ENCODE data around the gene UBE4B. TPM values are rescaled to one million over a fixed set of nuclear protein-coding genes. Genes with fewer than 3 reads are reported as not detected.

UBE4B gene
- total RNA-seq, 1 experiment from 2014 or later, result 80.8 TPM

DNA sequence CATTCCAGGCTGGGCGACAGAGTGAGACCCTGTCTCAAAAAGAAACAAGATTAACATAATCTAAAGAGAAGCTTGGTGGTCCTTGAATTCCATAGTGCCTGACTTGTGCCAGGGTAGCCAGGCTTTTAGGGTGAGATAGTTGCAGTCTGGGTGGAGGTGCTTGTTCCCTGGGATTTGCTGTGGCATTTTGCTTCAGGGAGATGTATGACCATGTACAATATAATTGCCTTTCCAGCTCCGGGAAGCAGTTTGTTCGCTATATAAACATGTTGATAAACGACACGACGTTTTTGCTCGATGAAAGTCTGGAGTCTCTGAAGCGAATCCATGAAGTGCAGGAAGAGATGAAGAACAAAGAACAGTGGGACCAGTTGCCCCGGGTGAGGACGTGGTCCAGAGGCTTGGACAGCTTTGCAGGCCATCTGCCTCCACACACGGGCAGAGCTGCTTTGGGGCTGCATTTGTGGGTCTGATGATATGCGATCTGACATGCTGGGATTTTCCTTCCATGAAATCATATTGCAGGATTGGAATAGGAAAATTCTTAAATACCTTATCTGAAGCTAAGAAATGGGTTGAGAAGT is 128.2 kb downstream of the UBE4B start:
- ChIA-PET POLR2A (no interaction called here), CTCF (interaction anchor here (0.8 kb wide), 1 partner anchor 9 kb away, joined by 3 read pairs; no protein-coding TSS in a partner anchor)
- Mint-ChIP-seq H3K36me3 (peaks cover 35% of the 10 kb centered on the region), H3K4me3 (no peak overlapping the region), H3K27me3 (ENCODE audit: low read depth) (no peaks in the 10 kb centered on the region), H3K9me3 (no peaks in the 10 kb centered on the region), H3K4me1 (no peaks in the 10 kb centered on the region), H3K27ac (peak overlapping the region; percentile 44; the same call in 1 of the 2 replicates)
- no peak for ATAC-seq
- no peak for TF ChIP-seq ZNF138 (CRISPR knock-in tag; conservative IDR thresholded peaks at IDR 0.05)
- no peak for TF ChIP-seq CREM (CRISPR knock-in tag; IDR thresholded peaks at IDR 0.05)
- DNase-seq (ENCODE audit: low spot score), result no peak

DNA sequence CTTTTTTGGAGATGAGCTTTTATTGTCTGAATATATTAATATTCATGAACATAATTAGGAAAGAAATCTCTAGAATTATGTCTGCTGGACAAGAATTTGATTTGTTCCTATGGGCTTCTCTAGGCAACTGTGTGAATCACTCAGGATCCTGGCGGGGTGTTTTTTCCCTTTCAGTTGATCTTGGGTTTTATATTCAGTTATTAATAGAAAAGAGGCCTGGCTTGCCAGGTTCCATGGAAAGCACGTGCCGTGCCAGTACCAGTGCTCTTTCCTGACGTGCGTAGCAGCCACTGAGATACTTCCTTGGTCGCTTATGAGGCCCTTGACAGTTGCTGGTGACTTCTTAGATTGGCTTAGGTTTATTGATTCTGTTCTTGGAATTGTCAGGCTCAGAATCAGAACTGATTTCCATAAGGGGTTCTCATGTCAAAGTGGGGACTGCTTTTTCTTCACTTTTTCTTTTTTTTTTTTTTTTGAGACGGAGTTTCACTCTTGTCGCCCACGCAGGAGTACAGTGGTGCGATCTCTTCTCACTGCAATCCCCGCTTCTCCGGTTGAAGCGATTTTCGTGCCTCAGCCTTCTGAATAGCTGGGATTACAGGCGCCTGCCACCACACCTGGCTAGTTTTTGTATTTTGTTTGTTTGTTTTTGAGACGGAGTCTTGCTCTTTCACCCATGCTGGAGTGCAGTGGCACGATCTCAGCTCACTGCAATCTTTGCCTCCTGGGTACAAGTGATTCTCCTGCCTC is 129.0 kb downstream of the UBE4B start:
- H3K36me3 Mint-ChIP-seq, result peaks cover 38% of the 10 kb centered on the region
- no peaks in the 10 kb centered on the region for H3K9me3 Mint-ChIP-seq
- ATAC-seq (no peak), DNase-seq (ENCODE audit: low spot score) (no peak)
- TF ChIP-seq TEAD4 (CRISPR knock-in tag; IDR thresholded peaks at IDR 0.05) (no peak), ZSCAN18 (CRISPR knock-in tag; IDR thresholded peaks at IDR 0.05) (no peak), GABPB1 (CRISPR knock-in tag; IDR thresholded peaks at IDR 0.05) (no peak), JAZF1 (CRISPR knock-in tag; IDR thresholded peaks at IDR 0.05) (no peak), ZNF232 (CRISPR knock-in tag; IDR thresholded peaks at IDR 0.05) (no peak), IRF2 (CRISPR knock-in tag; IDR thresholded peaks at IDR 0.05; ENCODE audit: borderline replicate concordance, low read depth) (no peak), ZNF121 (CRISPR knock-in tag; IDR thresholded peaks at IDR 0.05) (no peak), MXD4 (CRISPR knock-in tag; IDR thresholded peaks at IDR 0.05; ENCODE audit: borderline replicate concordance) (no peak)
- TF ChIP-seq, protein P1, sequence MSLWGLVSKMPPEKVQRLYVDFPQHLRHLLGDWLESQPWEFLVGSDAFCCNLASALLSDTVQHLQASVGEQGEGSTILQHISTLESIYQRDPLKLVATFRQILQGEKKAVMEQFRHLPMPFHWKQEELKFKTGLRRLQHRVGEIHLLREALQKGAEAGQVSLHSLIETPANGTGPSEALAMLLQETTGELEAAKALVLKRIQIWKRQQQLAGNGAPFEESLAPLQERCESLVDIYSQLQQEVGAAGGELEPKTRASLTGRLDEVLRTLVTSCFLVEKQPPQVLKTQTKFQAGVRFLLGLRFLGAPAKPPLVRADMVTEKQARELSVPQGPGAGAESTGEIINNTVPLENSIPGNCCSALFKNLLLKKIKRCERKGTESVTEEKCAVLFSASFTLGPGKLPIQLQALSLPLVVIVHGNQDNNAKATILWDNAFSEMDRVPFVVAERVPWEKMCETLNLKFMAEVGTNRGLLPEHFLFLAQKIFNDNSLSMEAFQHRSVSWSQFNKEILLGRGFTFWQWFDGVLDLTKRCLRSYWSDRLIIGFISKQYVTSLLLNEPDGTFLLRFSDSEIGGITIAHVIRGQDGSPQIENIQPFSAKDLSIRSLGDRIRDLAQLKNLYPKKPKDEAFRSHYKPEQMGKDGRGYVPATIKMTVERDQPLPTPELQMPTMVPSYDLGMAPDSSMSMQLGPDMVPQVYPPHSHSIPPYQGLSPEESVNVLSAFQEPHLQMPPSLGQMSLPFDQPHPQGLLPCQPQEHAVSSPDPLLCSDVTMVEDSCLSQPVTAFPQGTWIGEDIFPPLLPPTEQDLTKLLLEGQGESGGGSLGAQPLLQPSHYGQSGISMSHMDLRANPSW (CRISPR knock-in tag; conservative IDR thresholded peaks at IDR 0.05; ENCODE audit: low read depth), result no peak
- no peak overlapping the region for H3K4me3 Mint-ChIP-seq
- no peaks in the 10 kb centered on the region for H3K4me1 Mint-ChIP-seq
- ChIA-PET POLR2A (interaction anchor here (0.7 kb wide), 1 partner anchor 187 kb away, joined by 3 read pairs; no protein-coding TSS in a partner anchor), CTCF (interaction anchor here (0.8 kb wide), 1 partner anchor 9 kb away, joined by 3 read pairs; no protein-coding TSS in a partner anchor)
- H3K27me3 Mint-ChIP-seq (ENCODE audit: low read depth), result no peaks in the 10 kb centered on the region
- H3K27ac Mint-ChIP-seq, result no peak overlapping the region

GRCh38 chr1:10168912-10169514 is 136.3 kb downstream of the UBE4B start:
- Mint-ChIP-seq H3K36me3 (peaks cover 53% of the 10 kb centered on the region), H3K9me3 (no peaks in the 10 kb centered on the region), H3K4me3 (no peak overlapping the region), H3K27ac (0 out of 2 replicates have a peak overlapping the region, but pooled peaks have one; percentile 1), H3K4me1 (no peaks in the 10 kb centered on the region), H3K27me3 (ENCODE audit: low read depth) (no peaks in the 10 kb centered on the region)
- no peak for DNase-seq (ENCODE audit: low spot score)
- ChIA-PET CTCF (no interaction called here), POLR2A (no interaction called here)
- ATAC-seq, result no peak
- TF ChIP-seq E2F5 (CRISPR knock-in tag; IDR thresholded peaks at IDR 0.05) (no peak), SMAD3 (CRISPR knock-in tag; IDR thresholded peaks at IDR 0.05; ENCODE audit: borderline replicate concordance) (no peak), CREB1 (CRISPR knock-in tag; IDR thresholded peaks at IDR 0.05) (no peak), ATF3 (CRISPR knock-in tag; conservative IDR thresholded peaks at IDR 0.05) (no peak), TP53 (CRISPR knock-in tag; IDR thresholded peaks at IDR 0.05) (no peak), ZNF512 (CRISPR knock-in tag; IDR thresholded peaks at IDR 0.05; ENCODE audit: borderline replicate concordance) (no peak), ZNF416 (CRISPR knock-in tag; IDR thresholded peaks at IDR 0.05) (no peak)
- TF ChIP-seq, protein P2, sequence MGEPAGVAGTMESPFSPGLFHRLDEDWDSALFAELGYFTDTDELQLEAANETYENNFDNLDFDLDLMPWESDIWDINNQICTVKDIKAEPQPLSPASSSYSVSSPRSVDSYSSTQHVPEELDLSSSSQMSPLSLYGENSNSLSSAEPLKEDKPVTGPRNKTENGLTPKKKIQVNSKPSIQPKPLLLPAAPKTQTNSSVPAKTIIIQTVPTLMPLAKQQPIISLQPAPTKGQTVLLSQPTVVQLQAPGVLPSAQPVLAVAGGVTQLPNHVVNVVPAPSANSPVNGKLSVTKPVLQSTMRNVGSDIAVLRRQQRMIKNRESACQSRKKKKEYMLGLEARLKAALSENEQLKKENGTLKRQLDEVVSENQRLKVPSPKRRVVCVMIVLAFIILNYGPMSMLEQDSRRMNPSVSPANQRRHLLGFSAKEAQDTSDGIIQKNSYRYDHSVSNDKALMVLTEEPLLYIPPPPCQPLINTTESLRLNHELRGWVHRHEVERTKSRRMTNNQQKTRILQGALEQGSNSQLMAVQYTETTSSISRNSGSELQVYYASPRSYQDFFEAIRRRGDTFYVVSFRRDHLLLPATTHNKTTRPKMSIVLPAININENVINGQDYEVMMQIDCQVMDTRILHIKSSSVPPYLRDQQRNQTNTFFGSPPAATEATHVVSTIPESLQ (CRISPR knock-in tag; IDR thresholded peaks at IDR 0.05), result no peak

Measured in WTC11 (cell line).